Keratinocyte (primary cell): Measurements from ENCODE around the gene VASN. TPM values are rescaled to one million over a fixed set of nuclear protein-coding genes. Genes with fewer than 3 reads are reported as not detected.

ENCODE experiments used
- DNase-seq: peaks from one replicate; pipeline ENCODE4 v3.0.0-alpha.2; 2011; ENCODE audit warnings: low read depth, missing footprints, low spot score
- FAIRE-seq: peaks from 2 replicates; lab custom pipeline; 2011; peaks lifted over from hg19 to GRCh38; lab: Jason Lieb, UNC
- H2AFZ ChIP-seq: 2 replicates; pipeline ENCODE4 v1.6.0; 2012; ENCODE audit warnings: low read length, control low read depth, inconsistent platforms; ENCODE audit not compliant: control insufficient read depth
- H3K27ac ChIP-seq: 2 replicates; pipeline ENCODE4 v1.5.1; 2011; ENCODE audit warnings: low read length; ENCODE audit not compliant: control insufficient read depth, insufficient read depth
- H3K27me3 ChIP-seq: 3 replicates; pipeline ENCODE4 v1.6.0; 2011; ENCODE audit warnings: low read length; ENCODE audit not compliant: control insufficient read depth, insufficient read depth; ENCODE audit errors: extremely low read depth
- H3K36me3 ChIP-seq, 2 experiments: 2 replicates in 1 of 2; 3 replicates in 1 of 2; pipeline ENCODE4 v1.5.1; 2011; ENCODE audit warnings: low read length in 2 of 2, mild to moderate bottlenecking in 1 of 2; ENCODE audit not compliant: control insufficient read depth in 2 of 2, insufficient read depth in 2 of 2; ENCODE audit errors: extremely low read depth in 1 of 2
- H3K4me1 ChIP-seq: 3 replicates; pipeline ENCODE4 v1.5.1; 2011; ENCODE audit warnings: low read length; ENCODE audit not compliant: control insufficient read depth, insufficient read depth; ENCODE audit errors: extremely low read depth
- H3K4me2 ChIP-seq: 3 replicates; pipeline ENCODE4 v1.6.0; 2011; ENCODE audit warnings: low read depth, low read length; ENCODE audit not compliant: control insufficient read depth, insufficient read depth; ENCODE audit errors: extremely low read depth
- H3K4me3 ChIP-seq, 3 experiments: fragments of 200-600 bp in 1 of 3; sonication (generic) in 1 of 3; 2 replicates in 2 of 3; 3 replicates in 1 of 3; pipeline ENCODE4 v1.5.1; 2011 to 2016; ENCODE audit warnings: low read length in 3 of 3, mild to moderate bottlenecking in 3 of 3, control low read depth in 2 of 3, inconsistent platforms in 1 of 3, low read depth in 1 of 3, mixed read lengths in 1 of 3, mixed run types in 1 of 3, moderate library complexity in 1 of 3; ENCODE audit not compliant: control insufficient read depth in 2 of 3, insufficient read depth in 2 of 3; ENCODE audit errors: extremely low read depth in 1 of 3
- H3K79me2 ChIP-seq: 2 replicates; pipeline ENCODE4 v1.6.0; 2012; ENCODE audit warnings: low read length; ENCODE audit not compliant: control insufficient read depth, insufficient read depth
- H3K9ac ChIP-seq: 3 replicates; pipeline ENCODE4 v1.6.0; 2011; ENCODE audit warnings: low read length; ENCODE audit not compliant: control insufficient read depth, insufficient read depth; ENCODE audit errors: extremely low read depth
- H3K9me1 ChIP-seq: 3 replicates; pipeline ENCODE4 v1.6.0; 2011; ENCODE audit warnings: low read length; ENCODE audit not compliant: control insufficient read depth, insufficient read depth; ENCODE audit errors: extremely low read depth
- H3K9me3 ChIP-seq: 2 replicates; pipeline ENCODE4 v1.5.1; 2012; ENCODE audit warnings: low read depth, low read length; ENCODE audit not compliant: control insufficient read depth
- H4K20me1 ChIP-seq: 3 replicates; pipeline ENCODE4 v1.6.0; 2011; ENCODE audit warnings: low read length; ENCODE audit not compliant: control insufficient read depth, insufficient read depth; ENCODE audit errors: extremely low read depth
- EZH2 ChIP-seq: IDR thresholded peaks from one replicate; pipeline ENCODE4 v1.6.1; 2012; ENCODE audit warnings: inconsistent platforms, mild to moderate bottlenecking, low read length, moderate library complexity
- dilution Hi-C: fragments of 300-500 bp; cut with MboI; formaldehyde crosslinking; loops from one replicate; pipeline ENCODE4 v1.7.0; 2020; ENCODE audit warnings: low sequenced_read_pairs; ENCODE audit not compliant: extremely low pct_ligation_motif_present
- polyA plus RNA-seq, 5 experiments: library from polyadenylated mRNA; depleted of rRNA in 3 of 5; stranded (reverse) in 3 of 5; stranded (forward) in 1 of 5; unstranded in 1 of 5; fragments of >200 nt; gene quantifications; 1 replicate in 1 of 5; 2 replicates in 3 of 5; 3 replicates in 1 of 5; pipeline versions ENCODE4 v1.2.1 to v1.2.3, GENCODE V29; 2011 to 2012; ENCODE audit warnings: missing spikeins in 2 of 5, low read depth in 1 of 5, low replicate concordance in 1 of 5
- TF ChIP-seq, protein P1 (sequence below), 3 experiments: IDR thresholded peaks in 1 of 3; conservative IDR thresholded peaks in 1 of 3; optimal IDR thresholded peaks in 1 of 3; 2 replicates in 2 of 3; 3 replicates in 1 of 3; pipeline versions ENCODE3 to v1.5.1; 2011; ENCODE audit warnings: low read length in 3 of 3, mild to moderate bottlenecking in 3 of 3, moderate library complexity in 2 of 3, control low read depth in 1 of 3, inconsistent platforms in 1 of 3; ENCODE audit not compliant: insufficient read depth in 2 of 3; ENCODE audit errors: extremely low read depth in 1 of 3

VASN gene
- polyA plus RNA-seq, 1 donor (not counting 4 experiments of a cell fraction or from before 2014, with no cell fraction given) = 0.37 TPM

- H3K36me3 ChIP-seq = peaks cover 21 to 28% of the 10 kb centered on the region in 2 experiments
- dilution Hi-C loops = no loop called here
These were observed 36.1 kb downstream of the VASN start for GRCh38 chr16:4407543-4408322.

DNA sequence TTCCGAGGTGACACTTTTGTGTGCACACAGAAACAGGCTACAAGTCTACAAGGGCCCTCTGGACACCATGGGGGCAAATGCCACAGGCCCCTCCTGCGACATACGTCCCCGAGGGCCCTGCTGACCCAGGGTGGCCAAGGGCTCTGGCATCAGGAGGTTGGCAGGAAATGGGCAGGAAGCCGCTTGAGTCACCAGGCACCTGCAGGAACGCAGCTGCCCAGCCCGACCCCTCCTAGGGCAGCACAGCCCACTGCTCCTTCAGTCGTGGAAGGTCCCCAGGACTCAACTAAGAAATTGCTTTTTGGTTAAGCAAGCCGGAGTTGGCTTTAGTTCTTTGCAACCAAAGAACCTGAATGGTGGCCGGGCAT lies 36.7 kb downstream of the VASN start:
- Histone ChIP-seq H3K9me1 (no peaks in the 10 kb centered on the region), H3K36me3 (peaks cover 21 to 27% of the 10 kb centered on the region in 2 experiments), H4K20me1 (peaks cover 9% of the 10 kb centered on the region)

More at GRCh38 chr16:4407543-4408322, 36.1 kb downstream of the VASN start:
- Histone ChIP-seq H3K9me3 (no peaks in the 10 kb centered on the region), H2AFZ (no peak overlapping the region), H3K27ac (no peak overlapping the region), H3K27me3 (no peaks in the 10 kb centered on the region), H3K9ac (no peak overlapping the region), H3K79me2 (peaks cover 8% of the 10 kb centered on the region), H3K4me1 (peaks cover 10% of the 10 kb centered on the region), H4K20me1 (peaks cover 9% of the 10 kb centered on the region), H3K4me3 (no peak overlapping the region), H3K9me1 (no peaks in the 10 kb centered on the region), H3K4me2 (no peak overlapping the region)
- TF ChIP-seq EZH2 = no peak
- TF ChIP-seq, protein P1, sequence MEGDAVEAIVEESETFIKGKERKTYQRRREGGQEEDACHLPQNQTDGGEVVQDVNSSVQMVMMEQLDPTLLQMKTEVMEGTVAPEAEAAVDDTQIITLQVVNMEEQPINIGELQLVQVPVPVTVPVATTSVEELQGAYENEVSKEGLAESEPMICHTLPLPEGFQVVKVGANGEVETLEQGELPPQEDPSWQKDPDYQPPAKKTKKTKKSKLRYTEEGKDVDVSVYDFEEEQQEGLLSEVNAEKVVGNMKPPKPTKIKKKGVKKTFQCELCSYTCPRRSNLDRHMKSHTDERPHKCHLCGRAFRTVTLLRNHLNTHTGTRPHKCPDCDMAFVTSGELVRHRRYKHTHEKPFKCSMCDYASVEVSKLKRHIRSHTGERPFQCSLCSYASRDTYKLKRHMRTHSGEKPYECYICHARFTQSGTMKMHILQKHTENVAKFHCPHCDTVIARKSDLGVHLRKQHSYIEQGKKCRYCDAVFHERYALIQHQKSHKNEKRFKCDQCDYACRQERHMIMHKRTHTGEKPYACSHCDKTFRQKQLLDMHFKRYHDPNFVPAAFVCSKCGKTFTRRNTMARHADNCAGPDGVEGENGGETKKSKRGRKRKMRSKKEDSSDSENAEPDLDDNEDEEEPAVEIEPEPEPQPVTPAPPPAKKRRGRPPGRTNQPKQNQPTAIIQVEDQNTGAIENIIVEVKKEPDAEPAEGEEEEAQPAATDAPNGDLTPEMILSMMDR (optimal IDR thresholded peaks at IDR 0.05 in 1 of 3, IDR thresholded peaks at IDR 0.05 in 1 of 3, conservative IDR thresholded peaks at IDR 0.05 in 1 of 3; ENCODE audit: extremely low read depth in 1 of 3, insufficient read depth in 2 of 3, low read length in 3 of 3) = no peak
- FAIRE-seq (no peak), DNase-seq (no peak)

More for the DNA sequence above, 36.7 kb downstream of the VASN start:
- dilution Hi-C loops = no loop called here
- no peaks in the 10 kb centered on the region for H3K9me3 ChIP-seq
- no peak overlapping the region for H3K4me2 ChIP-seq
- peaks cover 10% of the 10 kb centered on the region for H3K4me1 ChIP-seq
- H3K4me3 ChIP-seq = no peak overlapping the region
- peaks cover 12% of the 10 kb centered on the region for H3K79me2 ChIP-seq
- H3K9ac ChIP-seq = no peak overlapping the region
- FAIRE-seq (no peak), DNase-seq (no peak)
- no peak overlapping the region for H2AFZ ChIP-seq
- TF ChIP-seq, protein P1 (optimal IDR thresholded peaks at IDR 0.05 in 1 of 3, IDR thresholded peaks at IDR 0.05 in 1 of 3, conservative IDR thresholded peaks at IDR 0.05 in 1 of 3; ENCODE audit: extremely low read depth in 1 of 3, insufficient read depth in 2 of 3, low read length in 3 of 3) = no peak
- TF ChIP-seq EZH2 = no peak
- no peak overlapping the region for H3K27ac ChIP-seq
- no peaks in the 10 kb centered on the region for H3K27me3 ChIP-seq
